HG03354 (cell line): ENCODE measurements around the gene IL36A.

Experiments used
- ATAC-seq: cut with Tn5 transposase; IDR thresholded peaks from one replicate; pipeline ENCODE4 v1.9.1; 2021; ENCODE audit warnings: mild to moderate bottlenecking; ENCODE audit not compliant: unreplicated experiment, poor library complexity, severe bottlenecking

The IL36A gene

DNA sequence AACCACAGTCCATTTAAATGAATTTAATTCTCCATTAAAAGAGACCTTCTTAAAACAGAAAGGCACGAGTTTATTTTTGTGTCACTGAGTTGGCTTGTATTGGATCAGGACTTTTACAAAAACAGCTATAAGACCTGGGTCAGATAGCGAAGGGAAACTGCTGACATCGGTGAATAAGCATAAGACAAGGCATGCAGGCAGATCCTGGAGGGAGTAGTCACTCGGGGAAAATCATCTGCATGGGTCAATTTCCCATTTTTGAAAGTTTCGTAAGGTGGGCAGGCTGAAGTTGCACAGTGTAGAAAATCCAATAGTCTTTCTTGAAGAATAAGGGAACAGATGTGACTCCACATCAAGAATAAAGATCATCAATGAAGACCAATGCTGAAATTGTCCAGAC is 34.5 kb downstream of the IL36A start:
- ATAC-seq: no peak

DNA sequence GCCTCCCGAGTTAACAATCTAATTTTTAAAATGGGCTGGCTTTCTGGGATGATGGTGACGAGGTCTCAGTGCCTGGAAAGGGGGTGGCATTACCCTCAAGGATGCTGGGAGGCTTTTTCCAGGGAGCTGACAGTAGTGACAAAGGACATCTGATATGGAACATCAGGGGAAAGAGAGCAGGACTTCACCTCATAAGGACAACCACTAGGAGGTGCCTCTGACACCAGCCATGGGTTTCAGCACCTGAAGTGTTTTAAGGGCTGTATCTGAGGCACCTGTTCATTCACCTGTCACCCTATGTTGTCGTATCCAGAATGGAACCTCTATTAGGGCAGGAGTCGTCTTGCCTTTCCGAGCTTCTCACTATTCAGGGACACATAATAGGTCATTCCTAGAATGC is 36.6 kb downstream of the IL36A start:
- no peak for ATAC-seq

DNA sequence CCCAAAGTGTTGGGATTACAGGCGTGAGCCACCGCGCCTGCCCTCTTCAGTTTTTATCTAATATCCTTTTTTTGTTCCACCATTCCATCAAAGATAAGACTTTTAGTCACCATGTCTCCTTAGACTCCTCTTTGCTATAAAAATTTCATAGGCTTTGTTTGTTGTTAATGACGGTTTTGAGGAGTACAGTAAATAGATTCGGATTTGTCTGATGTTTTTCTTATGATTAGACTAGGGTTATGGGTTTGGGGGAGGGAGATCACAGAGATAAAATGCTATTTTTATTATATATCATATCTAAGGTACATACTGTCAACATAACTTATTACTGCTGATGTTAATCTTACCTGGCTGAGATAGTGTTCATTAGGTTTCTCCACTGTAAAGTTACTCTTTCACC is 41.2 kb downstream of the IL36A start:
- no peak for ATAC-seq

DNA sequence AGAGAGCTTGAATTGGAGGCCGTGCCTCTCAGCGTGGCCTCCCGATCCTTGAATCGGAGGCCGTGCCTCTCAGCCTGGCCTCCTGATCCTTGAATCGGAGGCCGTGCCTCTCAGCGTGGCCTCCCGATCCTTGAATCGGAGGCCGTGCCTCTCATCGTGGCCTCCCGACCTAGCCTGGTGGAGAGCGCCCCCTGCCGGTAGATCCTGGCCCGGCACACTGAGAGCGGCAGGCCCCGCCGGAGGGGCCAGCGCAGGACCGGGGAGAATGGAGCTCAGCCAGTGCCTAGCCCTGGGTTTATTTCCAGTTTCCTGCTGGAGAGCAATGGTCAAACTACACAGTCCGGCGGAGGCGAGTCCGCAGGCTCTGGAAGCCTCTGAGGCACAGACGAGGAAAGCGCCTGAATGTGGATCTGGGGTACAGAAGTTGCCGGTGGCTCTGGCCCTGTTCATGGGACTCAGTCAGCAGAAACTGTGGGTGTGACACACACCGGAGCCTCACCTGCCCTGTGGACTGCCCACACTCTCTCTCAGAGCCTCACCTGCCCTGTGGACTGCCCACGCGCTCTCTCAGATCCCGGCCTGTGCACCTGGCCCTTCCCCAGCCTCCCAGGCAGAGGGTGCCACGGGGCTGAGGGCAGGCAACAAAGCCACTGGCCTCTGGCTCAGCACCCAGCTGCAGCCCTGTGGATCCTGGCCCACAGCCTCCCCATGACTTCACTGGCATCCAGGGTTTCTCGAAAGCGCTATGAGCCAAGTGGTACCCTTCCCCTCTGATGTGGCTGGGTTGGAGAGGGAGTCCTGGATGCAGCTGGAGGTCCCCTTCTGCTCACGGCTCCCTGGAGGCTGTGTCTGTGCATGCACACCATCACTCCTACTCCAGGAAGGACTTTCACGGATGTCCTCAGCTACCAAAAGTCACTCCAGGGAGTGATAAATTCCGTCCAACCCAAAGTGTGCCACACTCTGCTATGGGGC is 45.9 kb downstream of the IL36A start:
- ATAC-seq: no peak

DNA sequence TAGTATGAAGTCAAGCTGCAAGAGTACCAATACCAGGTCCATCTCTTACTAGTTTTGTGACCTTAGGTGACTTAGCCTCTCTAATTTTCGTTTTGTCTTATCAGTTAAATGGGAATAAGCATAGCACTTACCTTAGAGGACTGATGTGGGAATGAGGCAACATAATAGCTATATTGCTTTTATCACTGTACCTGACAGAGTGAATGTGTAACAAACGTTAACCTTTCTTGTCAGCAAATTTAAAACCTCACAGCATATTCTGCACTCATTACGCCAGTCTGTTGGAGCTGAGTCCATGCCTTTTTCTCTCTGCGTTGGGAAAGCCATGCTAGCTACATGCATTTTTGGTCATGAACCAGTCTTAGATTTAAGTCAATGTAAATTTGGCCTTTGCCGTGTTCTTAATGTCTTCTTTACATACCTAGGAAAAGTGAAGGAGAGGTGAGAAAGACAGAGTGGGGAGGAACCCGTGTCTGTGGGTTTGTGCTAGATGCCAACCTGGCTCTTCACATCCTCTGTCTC is 47.2 kb downstream of the IL36A start, which contains the start of gene IL36B:
Gene IL36B, minus strand, starts transcription at position 472 of the 522 bp plus-strand sequence.
- ATAC-seq: no peak

DNA sequence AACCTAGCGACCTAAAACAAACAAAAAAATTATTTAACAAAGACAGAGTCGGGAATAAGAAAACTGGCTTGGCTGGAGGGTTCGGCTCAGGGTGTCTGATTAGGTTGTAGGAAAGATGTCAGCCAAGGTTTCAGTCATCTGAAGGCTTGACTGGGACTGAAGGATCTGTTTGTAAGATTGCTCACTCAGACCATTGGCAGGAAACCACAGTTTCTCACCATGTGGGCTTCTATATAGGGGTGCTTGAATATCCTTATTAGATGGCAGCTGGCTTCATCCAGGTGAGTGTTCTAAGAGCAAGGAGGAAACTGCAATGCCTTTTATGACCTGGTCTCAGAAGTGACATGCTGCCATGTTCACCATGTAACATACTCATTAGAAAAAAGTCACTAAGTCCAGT is 48.4 kb downstream of the IL36A start:
- no peak for ATAC-seq

DNA sequence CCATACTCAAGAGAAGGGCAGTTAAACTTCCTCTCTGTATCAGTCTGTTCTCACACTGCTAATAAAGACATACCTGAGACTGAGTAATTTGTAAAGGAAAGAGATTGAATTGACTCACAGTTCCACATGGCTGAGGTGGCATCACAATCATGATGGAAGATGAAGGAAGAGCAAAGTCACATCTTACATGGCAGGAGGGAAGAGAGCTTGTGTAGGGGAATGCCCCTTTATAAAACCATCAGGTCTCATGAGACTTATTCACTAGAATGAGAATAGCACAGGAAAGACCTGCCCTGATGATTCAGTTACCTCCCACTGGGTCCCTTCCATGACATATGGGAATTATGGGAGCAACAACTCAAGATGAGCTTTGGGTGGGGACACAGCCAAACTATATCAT is 48.8 kb downstream of the IL36A start:
- ATAC-seq: no peak

DNA sequence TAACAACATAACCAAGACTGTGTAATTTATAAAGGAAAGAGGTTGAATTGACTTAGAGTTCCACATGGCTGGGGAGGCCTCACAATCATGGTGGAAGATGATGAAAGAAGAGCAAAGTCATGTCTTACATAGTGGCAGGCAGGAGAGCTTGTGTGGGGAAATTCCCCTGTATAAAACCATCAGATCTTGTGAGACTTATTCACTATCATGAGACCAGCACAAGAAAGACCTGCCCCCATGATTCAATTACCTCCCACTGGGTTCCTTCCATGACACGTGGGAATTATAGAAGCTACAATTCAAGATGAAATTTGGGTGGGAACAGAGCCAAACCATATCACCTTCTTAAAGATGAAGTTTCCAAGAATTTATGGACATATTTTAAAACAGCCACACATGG is 51.3 kb downstream of the IL36A start:
- ATAC-seq: no peak

DNA sequence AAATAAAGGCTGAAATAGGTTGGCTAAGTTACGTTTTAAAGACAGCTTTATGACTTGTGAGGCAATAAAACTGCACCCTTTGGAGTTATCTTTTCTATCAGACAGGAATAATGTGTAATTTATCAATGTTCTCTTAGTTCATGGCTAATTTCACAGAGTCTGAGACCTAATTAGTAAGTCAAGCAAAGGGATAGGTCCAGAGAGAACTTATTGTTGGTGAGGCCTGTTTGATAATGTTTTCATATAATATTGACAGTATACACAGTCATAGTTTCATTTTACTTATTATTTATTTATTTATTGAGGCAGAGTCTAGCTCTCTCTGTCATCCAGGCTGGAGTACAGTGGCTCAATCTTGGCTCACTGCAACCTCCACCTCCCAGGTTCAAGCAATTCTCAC is 51.9 kb downstream of the IL36A start:
- ATAC-seq: no peak
